Middle frontal gyrus (tissue), 1 donor: ENCODE measurements around the gene TMEM200A.

Source experiments
- DNase-seq: peaks from one replicate; pipeline ENCODE4 v3.0.0-alpha.2; 2015; ENCODE audit warnings: low spot score; ENCODE audit errors: extremely low spot score

Gene TMEM200A

DNA sequence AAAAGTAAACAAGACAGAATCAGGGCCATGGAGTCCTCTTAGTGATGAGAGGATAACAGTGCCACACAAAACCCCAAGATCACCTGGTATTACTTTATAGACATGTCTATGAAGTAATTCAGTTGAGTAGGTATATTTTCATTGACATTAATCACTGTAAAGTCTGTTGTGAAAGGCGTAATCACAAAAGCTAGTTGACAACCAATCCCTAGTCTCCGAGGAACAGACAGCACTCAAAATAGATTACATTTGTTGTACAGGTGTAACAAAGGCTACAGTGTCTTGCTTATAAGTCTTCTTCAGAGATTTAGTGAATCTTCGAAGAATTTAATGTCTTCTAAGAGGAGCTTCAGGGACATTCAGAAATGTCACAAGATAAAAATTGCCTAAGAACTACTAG, 120.1 kb downstream of the TMEM200A start:
- no peak for DNase-seq

DNA sequence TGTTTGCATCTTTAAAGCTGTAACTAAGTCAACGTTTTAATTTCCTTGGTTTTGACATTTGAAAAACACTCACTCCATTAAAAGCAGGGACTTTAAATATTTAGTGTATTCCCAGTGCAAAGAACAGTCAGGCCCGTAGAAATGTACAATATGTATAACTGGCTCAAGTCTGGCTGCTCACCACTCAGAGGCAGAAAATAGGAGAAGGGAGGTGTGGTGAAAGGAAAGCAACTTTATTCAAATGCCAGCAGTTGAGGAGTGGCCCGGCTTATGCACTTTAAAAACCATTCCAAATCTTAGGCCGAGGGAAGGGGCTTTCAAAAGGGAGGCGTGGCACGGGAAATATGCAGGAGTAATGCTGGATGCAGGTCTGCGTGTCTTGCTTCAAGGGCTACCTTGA, 120.6 kb downstream of the TMEM200A start:
- DNase-seq: no peak

DNA sequence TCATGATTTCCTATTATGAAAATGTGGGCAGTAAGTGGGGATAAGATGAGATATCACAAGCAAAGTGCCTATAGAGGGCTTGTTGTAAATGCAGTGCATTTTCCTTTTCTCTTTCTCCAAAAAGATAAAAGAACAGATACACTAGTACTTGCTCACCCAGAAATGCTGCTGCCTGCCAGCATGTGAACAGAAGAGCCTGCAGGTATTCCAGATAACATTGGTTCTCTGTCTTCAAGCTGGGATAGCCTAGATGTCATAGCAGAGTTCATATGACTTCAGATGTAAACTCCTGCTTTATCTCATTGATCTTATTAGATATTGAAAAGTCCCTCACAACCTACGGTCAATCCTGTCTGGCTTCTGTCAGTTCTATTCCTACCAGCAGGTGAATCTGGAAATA, 123.7 kb downstream of the TMEM200A start:
- no peak for DNase-seq
